Measurements from ENCODE around the gene RAPGEF5.

The RAPGEF5 gene

GRCh38 chr7:22356701-22357310 lies at the start of gene RAPGEF5:
Gene RAPGEF5 (minus strand): TSS chr7:22357154. CDS start chr7:22357060, 94 bp downstream.
- peaks cover 0 to 16% (median 13%) of the 10 kb centered on the region in 4 donors for H3K4me1 ChIP-seq
- peaks cover 0 to 30% of the 10 kb centered on the region in 2 donors for H3K27me3 ChIP-seq
- peaks cover 0 to 7% (median 0%) of the 10 kb centered on the region in 3 donors for H3K9me3 ChIP-seq
- H3K4me3 ChIP-seq: peak within 1 kb of the TSS; percentile 33 to 54
- intact Hi-C loops (cut with DNase I; ENCODE audit: low total_unique reads): no loop called here
- no peaks in the 10 kb centered on the region for H3K36me3 ChIP-seq
- no peak within 1 kb of the TSS for H3K27ac ChIP-seq
- no peak for DNase-seq
- no peak for TF ChIP-seq CTCF (IDR thresholded peaks at IDR 0.05)

- intact Hi-C loops (cut with DNase I; ENCODE audit: low total_unique reads): no loop called here
- Histone ChIP-seq H3K4me3 (no peak overlapping the region), H3K36me3 (no peaks in the 10 kb centered on the region), H3K27me3 (no peaks in the 10 kb centered on the region), H3K27ac (no peak overlapping the region), H3K9me3 (no peaks in the 10 kb centered on the region), H3K4me1 (peaks cover 0 to 4% (median 2%) of the 10 kb centered on the region in 4 donors)
- no peak for TF ChIP-seq CTCF (IDR thresholded peaks at IDR 0.05)
- DNase-seq: no peak
Observed at GRCh38 chr7:22406715-22407114, 49.8 kb upstream of the RAPGEF5 start.

- Histone ChIP-seq H3K36me3 (no peaks in the 10 kb centered on the region), H3K27ac (no peak overlapping the region), H3K4me3 (no peak overlapping the region), H3K9me3 (no peaks in the 10 kb centered on the region), H3K27me3 (no peaks in the 10 kb centered on the region), H3K4me1 (peaks cover 0 to 5% (median 2%) of the 10 kb centered on the region in 4 donors)
- intact Hi-C loops (cut with DNase I; ENCODE audit: low total_unique reads): no loop called here
- no peak for TF ChIP-seq CTCF (IDR thresholded peaks at IDR 0.05)
- DNase-seq: no peak
Observed at GRCh38 chr7:22404421-22405023, 47.6 kb upstream of the RAPGEF5 start.

- Histone ChIP-seq H3K4me3 (no peak overlapping the region), H3K4me1 (peaks cover 0 to 5% (median 2%) of the 10 kb centered on the region in 4 donors), H3K36me3 (no peaks in the 10 kb centered on the region), H3K27ac (no peak overlapping the region), H3K27me3 (no peaks in the 10 kb centered on the region), H3K9me3 (no peaks in the 10 kb centered on the region)
- intact Hi-C loops (cut with DNase I; ENCODE audit: low total_unique reads): no loop called here
- no peak for DNase-seq
- no peak for TF ChIP-seq CTCF (IDR thresholded peaks at IDR 0.05)
Observed at GRCh38 chr7:22403344-22403743, 46.4 kb upstream of the RAPGEF5 start.

- Histone ChIP-seq H3K27ac (no peak overlapping the region), H3K36me3 (no peaks in the 10 kb centered on the region), H3K4me1 (peaks cover 0 to 5% (median 2%) of the 10 kb centered on the region in 4 donors), H3K9me3 (no peaks in the 10 kb centered on the region), H3K4me3 (no peak overlapping the region), H3K27me3 (no peaks in the 10 kb centered on the region)
- intact Hi-C loops (cut with DNase I; ENCODE audit: low total_unique reads): no loop called here
- no peak for DNase-seq
- TF ChIP-seq CTCF (IDR thresholded peaks at IDR 0.05): no peak
Observed at GRCh38 chr7:22402250-22402649, 45.3 kb upstream of the RAPGEF5 start.

Measured in tibial artery (tissue), 4 donors.